HG03064 (cell line): ENCODE data around the gene TRERF1.

ENCODE experiments used
- ATAC-seq: cut with Tn5 transposase; IDR thresholded peaks from one replicate; pipeline ENCODE4 v1.9.1; 2021; ENCODE audit warnings: low read depth; ENCODE audit not compliant: unreplicated experiment

TRERF1 gene

GRCh38 chr6:42427871-42428270, 23.9 kb downstream of the TRERF1 start:
- ATAC-seq: no peak

DNA sequence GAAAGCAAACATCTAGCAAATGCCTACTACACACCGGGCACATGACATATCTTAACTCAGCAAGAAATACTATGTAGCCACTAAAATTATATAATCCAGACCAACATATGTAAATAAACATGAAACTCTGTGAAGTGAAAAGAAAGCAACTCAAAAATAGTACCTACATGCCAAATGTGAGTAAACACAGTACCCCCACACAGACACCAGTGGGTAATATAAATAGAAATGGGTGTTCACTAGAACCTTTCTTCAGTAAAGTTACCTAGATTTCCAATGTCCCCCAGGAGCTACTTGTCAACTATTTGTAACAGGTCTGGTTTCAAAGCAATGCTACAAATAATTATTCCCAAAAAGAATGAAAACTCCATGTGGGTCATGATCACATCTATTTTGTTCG, 25.5 kb downstream of the TRERF1 start:
- no peak for ATAC-seq

DNA sequence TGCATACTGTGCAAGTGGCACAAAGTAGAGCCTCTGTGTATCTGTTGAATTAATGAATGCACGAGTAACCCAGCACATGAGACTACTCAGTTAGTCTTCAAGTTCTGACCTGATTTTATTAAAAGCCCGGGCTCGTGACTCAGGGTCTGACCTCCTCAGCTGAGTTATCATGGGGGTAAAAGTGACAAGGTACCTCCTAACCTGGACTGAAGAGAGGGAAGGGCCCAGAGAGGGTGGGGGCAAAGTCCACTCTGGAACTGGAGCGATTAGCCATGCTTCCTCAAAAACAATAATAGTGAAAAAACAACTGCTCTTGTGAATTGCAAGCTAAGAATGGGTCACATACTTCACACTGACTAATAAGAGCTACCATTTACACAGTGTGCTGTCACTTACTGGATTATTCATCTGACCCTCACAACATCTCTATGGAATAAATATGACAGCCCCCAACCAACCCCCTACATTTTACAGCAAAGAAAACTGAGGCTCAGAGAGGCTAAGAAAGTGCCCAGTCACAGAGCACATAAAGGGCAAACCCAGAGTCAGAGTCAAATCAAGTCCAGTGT, 26.7 kb downstream of the TRERF1 start:
- no peak for ATAC-seq

- no peak for ATAC-seq
Measured at GRCh38 chr6:42423244-42423643, 28.5 kb downstream of the TRERF1 start.

DNA sequence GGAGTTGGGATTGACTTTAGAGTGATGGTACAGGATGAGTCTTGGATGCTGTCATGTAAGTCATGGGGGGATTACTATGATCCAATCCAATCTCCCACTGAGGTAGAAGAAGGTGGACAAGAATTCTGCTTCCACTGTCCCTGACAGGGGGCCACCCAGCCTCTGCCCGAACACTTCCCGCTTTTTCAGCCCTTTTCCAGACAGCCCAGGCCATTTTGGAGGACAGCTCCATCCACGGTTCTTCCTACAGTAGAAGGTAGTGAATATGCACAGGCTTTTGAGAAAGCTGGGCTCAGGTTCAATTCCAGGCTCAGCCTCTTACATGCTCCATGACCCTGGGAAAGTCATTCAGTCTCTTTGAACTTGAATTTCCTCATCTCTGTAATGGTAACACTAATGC, 31.0 kb downstream of the TRERF1 start:
- no peak for ATAC-seq

DNA sequence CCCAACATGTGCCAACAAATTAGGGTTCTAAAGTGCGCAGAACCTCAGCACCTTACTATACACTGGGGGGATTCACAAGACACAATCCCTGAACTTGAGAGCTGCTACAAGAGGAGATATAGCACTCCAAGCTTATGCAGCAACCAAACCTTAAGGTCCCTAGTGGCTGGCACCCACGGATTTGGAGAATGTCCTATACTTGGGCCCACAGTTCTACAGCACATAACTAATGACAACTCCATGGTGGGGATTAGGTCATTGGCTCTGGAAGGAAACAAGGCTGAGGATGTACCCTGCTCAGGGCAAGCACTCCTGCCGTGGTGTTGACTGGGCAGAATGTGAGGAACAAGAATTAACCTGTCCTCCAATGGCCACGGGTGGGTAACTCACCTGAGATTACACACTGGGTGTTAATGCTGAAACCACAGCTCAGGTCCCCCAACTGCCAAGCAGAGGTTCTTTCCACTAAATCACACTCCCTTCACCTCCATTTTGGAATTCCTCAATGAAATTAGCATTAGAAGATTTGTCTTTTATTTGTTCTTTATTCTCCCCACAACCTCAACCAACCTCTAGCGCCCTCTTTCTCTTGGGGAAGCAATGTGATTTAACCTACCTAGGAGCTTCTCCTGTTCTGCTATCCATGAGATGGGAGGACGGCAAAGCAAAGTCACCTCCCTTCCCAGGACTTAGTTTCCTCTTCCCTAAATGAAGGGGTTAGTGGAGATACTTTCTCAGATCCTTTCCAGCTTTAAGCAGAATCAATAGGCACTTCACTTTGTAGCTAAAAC, 32.0 kb downstream of the TRERF1 start:
- no peak for ATAC-seq

GRCh38 chr6:42418724-42419123, 33.0 kb downstream of the TRERF1 start:
- no peak for ATAC-seq

GRCh38 chr6:42417641-42418112, 34.0 kb downstream of the TRERF1 start:
- ATAC-seq: no peak

DNA sequence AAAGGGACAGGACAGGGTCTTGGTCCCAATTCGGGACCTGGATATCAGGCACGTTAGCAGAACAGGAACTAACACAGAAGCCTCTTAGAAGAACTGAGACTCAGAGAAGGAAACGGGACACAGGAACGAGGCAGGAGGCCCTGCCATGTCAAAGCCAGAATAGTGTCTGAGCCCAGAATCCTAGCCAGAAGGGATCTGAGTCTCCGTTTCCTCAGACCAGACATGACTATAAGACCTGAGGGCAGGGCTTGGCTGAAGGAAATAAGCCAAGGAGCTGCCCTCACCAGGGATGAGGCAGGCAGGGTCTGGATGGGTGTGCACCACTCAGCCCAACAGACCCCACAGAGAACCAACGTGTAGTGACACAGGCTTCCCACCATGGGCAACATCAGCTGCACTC, 40.3 kb downstream of the TRERF1 start:
- ATAC-seq: no peak

DNA sequence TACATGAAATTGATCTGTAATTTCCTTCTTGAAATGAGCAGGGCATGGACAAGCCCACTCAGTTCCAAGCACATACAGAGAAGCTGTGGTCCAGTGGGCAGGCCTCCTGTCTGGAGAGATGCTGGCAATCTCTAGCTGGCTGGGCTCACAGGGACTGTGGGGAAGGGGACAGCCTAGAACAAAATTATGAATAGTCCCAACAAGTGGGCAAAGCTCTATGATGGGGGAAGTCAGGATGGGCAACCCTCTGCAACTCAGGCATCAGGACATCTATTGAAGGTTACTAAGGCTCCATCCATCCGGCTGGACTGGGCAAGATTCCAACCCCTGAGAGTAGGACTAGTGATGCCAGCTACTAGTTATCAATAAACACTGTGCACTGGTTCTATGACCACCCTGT, 40.9 kb downstream of the TRERF1 start:
- no peak for ATAC-seq

DNA sequence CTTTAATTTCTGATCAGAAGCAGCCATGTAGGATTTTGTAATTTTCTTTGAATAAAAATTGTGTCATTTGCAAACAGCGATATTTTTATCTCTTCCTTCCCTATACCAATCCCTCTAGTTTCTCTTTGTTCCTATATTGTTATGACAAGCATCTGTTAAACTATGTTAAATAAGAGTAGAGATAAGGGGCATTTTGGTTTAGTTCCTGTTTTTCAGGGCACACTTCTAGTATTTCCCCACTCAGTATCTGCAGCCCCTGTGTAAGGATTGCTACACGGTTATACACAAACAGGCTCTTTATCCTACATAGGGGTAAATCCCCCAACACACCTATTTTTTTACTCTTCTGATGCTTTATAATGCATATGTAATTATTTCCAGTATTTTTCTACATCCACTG, 42.1 kb downstream of the TRERF1 start:
- ATAC-seq: no peak

DNA sequence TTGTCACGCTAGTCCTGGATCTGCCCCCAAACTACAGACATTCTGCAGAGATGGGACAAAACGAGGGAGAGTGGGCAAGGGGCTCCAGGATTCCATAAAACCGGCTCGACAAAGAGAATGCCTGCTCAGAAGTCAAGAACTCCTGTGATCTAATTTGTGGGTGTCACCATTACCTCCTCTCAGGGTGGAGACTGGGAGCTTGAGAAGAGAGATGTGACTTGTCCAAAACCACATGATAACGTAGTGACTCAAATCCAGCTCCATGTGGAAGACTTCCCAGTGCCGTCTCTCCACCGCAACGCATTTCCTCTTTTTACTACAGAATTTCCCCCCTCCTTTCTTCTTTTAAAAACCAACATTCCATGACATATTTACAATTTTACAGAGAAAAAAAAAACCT, 44.3 kb downstream of the TRERF1 start:
- no peak for ATAC-seq

DNA sequence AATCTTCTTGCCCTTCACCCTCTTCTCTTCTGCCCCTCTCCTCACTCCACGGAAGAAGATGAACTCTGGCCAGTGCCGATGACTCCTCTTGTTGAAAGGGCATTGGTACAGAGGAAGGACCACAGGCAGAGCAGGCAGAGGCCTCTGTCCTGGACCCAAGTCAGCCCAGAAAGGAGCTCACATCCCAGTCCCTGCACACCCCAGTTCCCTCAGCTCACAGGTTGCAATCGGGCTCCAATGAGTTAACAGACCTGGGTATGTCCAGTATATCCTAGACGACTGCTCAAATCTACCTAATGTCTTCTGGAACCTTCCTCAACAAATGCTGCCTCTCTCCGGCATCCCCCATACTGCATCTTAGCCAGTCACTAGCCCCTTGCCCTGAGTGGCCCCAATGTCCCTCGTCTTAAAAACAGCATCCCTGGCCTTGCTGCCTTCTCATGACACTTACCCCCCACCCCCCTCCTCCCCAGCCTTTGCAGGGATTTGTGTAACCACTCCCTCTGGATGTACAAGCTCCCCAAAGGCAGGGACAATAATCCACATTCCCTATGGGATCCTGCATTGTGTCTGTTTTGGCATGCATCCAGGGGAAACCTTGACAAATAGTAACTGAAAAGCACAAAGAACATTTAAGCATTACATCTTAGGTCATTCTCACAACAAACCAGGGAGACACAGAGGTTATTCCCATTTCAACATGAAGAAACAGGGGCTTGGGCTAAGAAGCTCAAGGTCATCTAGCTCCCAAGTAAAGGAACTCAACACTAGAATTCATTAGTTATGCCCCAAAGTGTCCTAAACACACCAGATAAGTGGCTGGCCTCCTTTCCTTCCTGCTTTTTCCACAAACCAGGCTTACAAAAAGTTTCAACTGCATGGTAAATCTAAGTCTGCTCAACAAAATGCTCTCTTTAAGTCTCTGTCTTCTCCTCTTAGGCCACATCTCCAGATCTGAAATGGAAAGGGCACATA, 45.1 kb downstream of the TRERF1 start:
- no peak for ATAC-seq

DNA sequence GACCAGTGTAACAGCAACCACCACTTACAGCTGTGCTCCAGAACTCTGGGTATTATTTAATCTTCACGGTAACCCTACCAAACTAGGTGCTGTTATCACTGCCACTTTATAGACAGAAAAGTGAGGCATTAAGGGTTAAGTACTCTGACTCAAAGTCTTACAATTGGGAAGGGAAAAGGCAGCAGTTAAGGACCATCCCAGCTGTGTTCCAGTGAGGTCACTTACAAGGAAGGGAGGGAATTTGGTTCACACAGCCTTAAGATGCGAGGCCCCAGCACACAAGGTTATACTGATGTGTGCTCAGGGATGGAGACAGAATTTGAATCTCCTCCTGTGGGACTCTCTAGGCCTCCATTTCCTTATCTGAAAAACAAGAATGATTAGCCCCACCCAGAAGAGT, 46.7 kb downstream of the TRERF1 start:
- ATAC-seq: no peak

- no peak for ATAC-seq
Measured at GRCh38 chr6:42404484-42404883, 47.2 kb downstream of the TRERF1 start.

DNA sequence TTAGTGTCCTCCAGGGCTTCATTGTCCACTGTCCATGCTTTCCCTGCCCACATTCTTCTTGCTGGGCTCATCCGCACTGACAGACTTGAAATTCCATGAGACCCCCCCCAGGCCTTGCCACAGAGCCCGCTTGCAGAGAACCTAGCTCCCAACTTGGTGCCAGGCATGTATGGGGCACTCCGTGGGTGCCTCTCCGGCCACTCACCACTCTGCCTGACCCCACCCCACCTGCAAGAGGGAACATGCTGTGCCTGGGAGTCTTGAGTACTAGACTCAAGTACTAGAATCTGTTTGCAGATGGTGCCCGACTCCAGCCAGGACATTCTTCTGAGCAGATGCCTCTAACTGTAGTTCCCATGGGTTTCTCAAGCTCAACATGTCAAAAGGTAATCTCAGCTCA, 47.9 kb downstream of the TRERF1 start:
- no peak for ATAC-seq

GRCh38 chr6:42403421-42403820, 48.3 kb downstream of the TRERF1 start:
- no peak for ATAC-seq

GRCh38 chr6:42402184-42402583, 49.5 kb downstream of the TRERF1 start:
- no peak for ATAC-seq

GRCh38 chr6:42401613-42401951, 50.1 kb downstream of the TRERF1 start:
- ATAC-seq: no peak

DNA sequence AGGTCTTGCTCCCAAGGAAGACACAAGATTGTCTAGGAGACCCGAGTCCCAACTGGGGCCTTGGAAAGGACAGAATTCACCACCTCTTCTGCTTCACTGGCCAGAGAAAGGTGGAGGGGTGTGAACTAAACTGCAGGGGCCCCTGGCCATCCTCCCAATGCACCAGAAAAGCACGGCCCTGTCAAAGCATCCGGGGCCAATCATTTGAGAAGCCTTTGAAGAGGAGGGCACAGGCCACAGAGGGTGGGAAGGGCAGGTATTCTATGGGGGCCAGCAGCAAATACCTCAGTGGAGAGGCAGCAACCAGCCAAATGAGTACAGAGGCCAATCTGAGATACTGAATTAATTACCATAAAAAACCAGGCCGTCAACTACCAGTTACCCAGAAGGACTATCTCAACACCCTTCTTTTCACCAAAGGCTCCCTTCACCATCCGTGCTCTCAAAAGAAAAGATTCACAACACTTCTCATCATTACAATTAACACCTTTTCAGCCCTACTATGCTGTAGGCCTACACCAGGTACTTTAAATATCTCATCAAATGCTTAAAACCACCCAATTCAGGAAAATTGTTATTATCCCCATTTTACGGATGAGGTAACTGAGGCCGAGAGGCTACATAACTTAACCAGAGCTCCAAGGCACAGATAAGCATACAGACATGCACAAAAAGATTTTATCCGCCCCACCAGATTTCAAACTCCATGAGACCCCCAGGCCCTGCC, 50.7 kb downstream of the TRERF1 start:
- no peak for ATAC-seq
